Right cardiac atrium (tissue), 5 donors: ENCODE results near the gene SLC7A14. TPM values are rescaled to one million over a fixed set of nuclear protein-coding genes. Genes with fewer than 3 reads are reported as not detected.

ENCODE experiments used
- ATAC-seq, 2 donors: fragments of 200-7000 bp; cut with Tn5 transposase; one replicate each; pipeline versions ENCODE4 v1.8.0 to v1.9.1; 2020; ENCODE audit warnings: moderate library complexity in 2 of 2, mild to moderate bottlenecking in 1 of 2
- DNase-seq, 3 donors: peaks; one replicate each; pipeline ENCODE4 v3.0.0-alpha.2; 2020
- H3K27ac ChIP-seq: one replicate; pipeline ENCODE4 v1.5.1; 2013; ENCODE audit warnings: mild to moderate bottlenecking, low read length, control low read depth, moderate library complexity
- H3K27me3 ChIP-seq: one replicate; pipeline ENCODE4 v1.6.1; 2013; ENCODE audit not compliant: control insufficient read depth, insufficient read depth
- H3K4me1 ChIP-seq: one replicate; pipeline ENCODE4 v1.6.1; 2013; ENCODE audit warnings: low read length; ENCODE audit not compliant: control insufficient read depth, insufficient read depth
- H3K4me3 ChIP-seq: one replicate; pipeline ENCODE4 v1.5.1; 2013; ENCODE audit warnings: low read length, control low read depth
- H3K9me3 ChIP-seq: one replicate; pipeline ENCODE4 v1.6.1; 2013; ENCODE audit warnings: low read length; ENCODE audit not compliant: control insufficient read depth
- WGBS: extraction: QIAGEN DNeasy Blood & Tissue Kit; methylation state at CpG from one replicate; pipeline ENCODE4 v1.1.7; 2013; 5-methylcytosine and 5-hydroxymethylcytosine counted together
- intact Hi-C, 4 donors: fragments of 100-400 bp; cut with DNase I; formaldehyde crosslinking; loops; one replicate each; pipeline versions ENCODE4 v1.11.0 to v1.14.0; 2022 to 2023
- polyA plus RNA-seq: library from polyadenylated mRNA; stranded (reverse); fragments of 200-250 nt; gene quantifications from one replicate; pipeline ENCODE4 v1.2.3, GENCODE V29; 2013
- total RNA-seq, 4 donors: library from RNA; stranded (reverse); fragmentation: NEBNext Ultra II Directional; extraction: Animal tissue kit (Norgen Biotek cat#: 25700); gene quantifications; one replicate each; pipeline ENCODE4 v1.2.1, GENCODE V29; 2021
- donor health status: healthy with polysubstance abuse.
- donor health status: DM: no; HTN: yes; CAD: no.
- donor health status: DM: no; HTN: no; CAD: no.
- donor health status: DM: no; HTN: yes; CAD: no; lungs with severe emphysema.
- donor health status: DM: yes; HTN: yes; CAD: no.

SLC7A14 gene
- total and polyA plus RNA-seq, 5 donors = 0.05 to 0.06 TPM; not detected in 3

GRCh38 chr3:170469151-170470062, 116.5 kb downstream of the SLC7A14 start:
- Histone ChIP-seq H3K4me1 (no peaks in the 10 kb centered on the region), H3K27ac (no peak overlapping the region), H3K9me3 (no peaks in the 10 kb centered on the region), H3K4me3 (no peak overlapping the region), H3K27me3 (no peaks in the 10 kb centered on the region)
- no peak for DNase-seq
- ATAC-seq = no peak
- 64% methylated on average over 5 of the region's 5 CpGs for WGBS
- intact Hi-C loops = no loop called here

DNA sequence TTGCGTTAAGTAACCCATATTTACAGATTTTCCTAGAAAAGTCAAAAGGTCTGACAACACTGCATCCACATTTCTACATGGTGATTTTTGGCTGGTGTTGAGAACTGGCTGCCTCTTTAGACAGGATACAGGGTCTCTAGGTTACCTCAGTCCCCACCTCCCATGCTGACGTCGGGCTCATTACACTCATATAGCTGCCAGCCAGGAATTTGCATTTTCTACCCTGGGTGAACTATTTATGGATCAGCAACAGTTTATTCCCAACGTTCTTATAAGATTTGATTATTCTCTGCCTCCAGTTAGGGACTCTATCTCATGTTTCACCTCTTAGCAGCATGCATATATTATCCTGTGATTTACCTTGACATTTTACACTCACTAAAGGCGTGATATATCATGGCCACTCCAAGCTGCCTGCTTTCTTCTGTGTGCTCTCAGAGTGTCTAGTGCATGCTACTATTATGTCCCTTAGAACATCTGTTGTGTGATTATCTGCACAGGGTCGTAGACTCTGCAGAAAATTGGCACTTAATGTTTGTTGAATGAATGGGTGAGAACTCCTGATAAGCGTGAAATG, 118.2 kb downstream of the SLC7A14 start:
- intact Hi-C loops = no loop called here
- DNase-seq (no peak), ATAC-seq (no peak)
- no peak overlapping the region for H3K4me3 ChIP-seq
- H3K4me1 ChIP-seq = no peaks in the 10 kb centered on the region
- H3K27me3 ChIP-seq = no peaks in the 10 kb centered on the region
- 57% methylated on average over 7 of the region's 7 CpGs for WGBS
- no peaks in the 10 kb centered on the region for H3K9me3 ChIP-seq
- no peak overlapping the region for H3K27ac ChIP-seq

DNA sequence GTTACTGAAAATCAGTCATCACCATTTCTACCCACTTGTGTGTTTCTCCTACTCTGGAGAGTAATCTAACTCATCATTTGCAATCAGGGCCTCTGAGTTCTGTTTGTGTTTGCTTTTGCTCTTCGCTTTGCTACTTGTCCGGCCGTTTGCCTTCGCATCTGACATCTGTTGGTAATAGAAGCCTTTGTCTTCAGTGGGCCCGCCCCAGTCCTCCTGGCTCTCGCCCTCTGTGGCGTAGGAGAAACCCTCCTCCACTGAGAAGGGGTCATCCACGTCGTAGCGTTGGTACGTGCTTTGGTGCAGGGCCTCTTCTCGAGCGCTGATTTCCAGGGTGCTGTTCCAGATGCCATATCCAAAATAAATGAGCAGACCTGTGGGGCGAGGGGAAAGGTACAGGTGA, 118.9 kb downstream of the SLC7A14 start:
- Histone ChIP-seq H3K27ac (no peak overlapping the region), H3K9me3 (no peaks in the 10 kb centered on the region), H3K27me3 (no peaks in the 10 kb centered on the region), H3K4me1 (no peaks in the 10 kb centered on the region), H3K4me3 (no peak overlapping the region)
- DNase-seq = peak in 1 of 3 donors; percentile 27
- no peak for ATAC-seq
- intact Hi-C loops = no loop called here
- 79% methylated on average over 14 of the region's 14 CpGs for WGBS

DNA sequence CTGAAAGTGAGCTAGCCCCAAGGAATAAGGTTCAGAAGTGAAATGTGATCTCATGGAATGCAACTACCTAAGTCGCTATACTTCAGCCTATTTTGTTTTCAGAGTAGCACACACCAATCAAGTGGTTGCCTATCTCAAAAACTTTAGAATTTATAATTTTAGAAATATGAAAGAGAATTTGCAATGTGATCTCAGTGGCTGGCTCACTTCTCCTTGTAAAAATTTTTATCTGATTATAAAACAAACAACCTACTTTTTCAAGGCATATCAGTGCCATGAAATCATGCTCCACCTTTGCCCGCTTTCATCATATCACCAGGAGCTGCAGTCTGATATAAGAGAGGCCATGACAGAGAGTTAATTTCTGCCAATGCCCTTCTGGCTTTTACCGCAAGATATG, 119.9 kb downstream of the SLC7A14 start:
- intact Hi-C loops = no loop called here
- Histone ChIP-seq H3K4me3 (no peak overlapping the region), H3K4me1 (no peaks in the 10 kb centered on the region), H3K27ac (no peak overlapping the region), H3K9me3 (no peaks in the 10 kb centered on the region), H3K27me3 (no peaks in the 10 kb centered on the region)
- ATAC-seq (no peak), DNase-seq (no peak)
- WGBS = 73% methylated on average over 3 of the region's 3 CpGs

GRCh38 chr3:170463011-170463410, 122.9 kb downstream of the SLC7A14 start:
- ATAC-seq (no peak), DNase-seq (no peak)
- 68% methylated on average over 4 of the region's 4 CpGs for WGBS
- no peaks in the 10 kb centered on the region for H3K27me3 ChIP-seq
- no peaks in the 10 kb centered on the region for H3K9me3 ChIP-seq
- H3K4me1 ChIP-seq = no peaks in the 10 kb centered on the region
- H3K4me3 ChIP-seq = no peak overlapping the region
- H3K27ac ChIP-seq = no peak overlapping the region
- intact Hi-C loops = no loop called here

DNA sequence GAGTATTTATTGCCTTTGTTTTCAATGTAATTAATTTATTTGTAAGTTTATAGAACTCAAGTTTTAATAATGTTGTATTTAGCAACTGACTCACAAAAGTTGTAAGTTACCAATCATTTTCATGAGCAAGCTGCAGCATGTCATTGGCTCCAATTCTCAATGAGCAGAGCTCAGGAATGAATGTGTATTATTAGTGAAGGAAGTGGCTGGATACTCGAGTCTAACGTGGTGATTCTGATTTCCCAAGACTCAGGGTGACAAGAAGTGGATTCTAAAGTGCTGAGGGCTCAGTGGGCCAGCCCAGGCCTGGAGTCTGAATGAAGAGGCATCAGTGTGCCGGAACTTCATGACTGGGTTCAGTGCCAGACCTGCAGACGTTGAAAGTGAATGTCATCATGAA, 127.6 kb downstream of the SLC7A14 start:
- ATAC-seq = no peak
- WGBS = 45% methylated on average over 4 of the region's 4 CpGs

DNA sequence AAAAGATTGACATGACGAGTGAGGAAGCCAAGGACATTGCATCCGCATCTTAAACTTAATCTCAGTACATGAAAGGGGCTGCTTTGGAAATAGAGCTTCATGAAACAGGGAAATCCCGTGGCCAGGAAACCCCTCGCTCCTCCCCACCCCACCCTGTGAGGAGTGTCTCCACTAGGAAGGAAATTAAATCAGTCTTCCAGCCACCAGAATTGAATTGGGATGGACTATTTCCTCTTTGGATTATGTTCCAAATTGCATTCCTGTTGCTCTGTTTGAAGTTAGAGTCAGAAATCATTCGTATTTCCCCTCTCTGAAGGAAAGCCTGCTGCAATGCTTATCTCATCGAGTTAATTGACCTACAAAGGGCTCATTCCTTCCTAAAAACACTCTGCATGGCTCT, 131.4 kb downstream of the SLC7A14 start:
- Histone ChIP-seq H3K27ac (no peak overlapping the region), H3K4me1 (no peaks in the 10 kb centered on the region), H3K27me3 (no peaks in the 10 kb centered on the region), H3K4me3 (no peak overlapping the region), H3K9me3 (no peaks in the 10 kb centered on the region)
- 48% methylated on average over 6 of the region's 6 CpGs for WGBS
- intact Hi-C loops = no loop called here
- ATAC-seq = peak; percentile 56 to 90
- DNase-seq = peak in 1 of 3 donors; percentile 26

More for the DNA sequence above, 127.6 kb downstream of the SLC7A14 start:
- Histone ChIP-seq H3K4me1 (no peaks in the 10 kb centered on the region), H3K27ac (no peak overlapping the region), H3K27me3 (no peaks in the 10 kb centered on the region), H3K9me3 (no peaks in the 10 kb centered on the region), H3K4me3 (no peak overlapping the region)
- intact Hi-C loops = no loop called here
- DNase-seq = no peak

DNA sequence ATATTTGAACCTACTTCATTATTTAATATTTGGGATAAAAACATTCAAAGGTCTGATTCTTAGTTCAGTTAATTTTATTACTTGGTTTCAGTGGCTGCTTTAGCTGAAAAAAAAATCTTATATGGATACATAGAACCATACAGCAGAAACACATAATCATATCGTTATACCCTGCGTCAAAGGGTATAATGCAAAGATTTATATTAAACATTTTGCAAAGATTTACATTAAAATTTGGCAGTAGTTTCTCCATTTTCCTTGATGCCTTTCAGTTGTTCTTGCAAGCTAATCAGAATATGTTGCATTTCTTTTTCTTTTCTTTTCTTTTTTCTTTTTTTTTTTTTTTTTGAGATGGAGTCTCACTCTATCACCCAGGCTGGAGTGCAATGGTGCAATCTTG, 135.8 kb downstream of the SLC7A14 start:
- ATAC-seq = no peak
- Histone ChIP-seq H3K27ac (no peak overlapping the region), H3K9me3 (no peaks in the 10 kb centered on the region), H3K4me1 (no peaks in the 10 kb centered on the region), H3K4me3 (no peak overlapping the region), H3K27me3 (no peaks in the 10 kb centered on the region)
- intact Hi-C loops = no loop called here
- no peak for DNase-seq
- 97% methylated on average over 2 of the region's 2 CpGs for WGBS

DNA sequence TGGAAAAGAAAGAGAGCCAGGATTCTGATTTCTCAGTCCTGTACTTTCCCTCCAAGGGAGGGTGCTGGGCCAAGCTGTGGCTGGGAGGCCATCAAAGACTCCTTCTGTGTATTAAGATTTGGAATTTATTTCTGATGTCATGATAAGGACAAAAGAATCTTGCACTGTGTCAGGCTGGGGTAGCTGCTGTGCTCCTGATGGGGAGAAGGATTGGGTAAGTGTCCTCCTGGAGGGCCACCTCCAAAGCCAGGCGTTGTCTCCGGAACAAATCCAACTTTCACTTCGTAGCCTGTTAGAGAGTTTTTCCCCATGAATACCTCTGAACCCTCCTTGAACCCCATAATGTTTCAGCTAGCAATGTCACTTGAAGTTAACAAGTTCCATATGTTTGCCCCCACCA, 137.3 kb downstream of the SLC7A14 start:
- Histone ChIP-seq H3K4me1 (no peaks in the 10 kb centered on the region), H3K27me3 (no peaks in the 10 kb centered on the region), H3K27ac (no peak overlapping the region), H3K4me3 (no peak overlapping the region), H3K9me3 (no peaks in the 10 kb centered on the region)
- ATAC-seq (peak in 1 of 2 donors; percentile 19), DNase-seq (no peak)
- intact Hi-C loops = no loop called here
- 85% methylated on average over 3 of the region's 3 CpGs for WGBS

DNA sequence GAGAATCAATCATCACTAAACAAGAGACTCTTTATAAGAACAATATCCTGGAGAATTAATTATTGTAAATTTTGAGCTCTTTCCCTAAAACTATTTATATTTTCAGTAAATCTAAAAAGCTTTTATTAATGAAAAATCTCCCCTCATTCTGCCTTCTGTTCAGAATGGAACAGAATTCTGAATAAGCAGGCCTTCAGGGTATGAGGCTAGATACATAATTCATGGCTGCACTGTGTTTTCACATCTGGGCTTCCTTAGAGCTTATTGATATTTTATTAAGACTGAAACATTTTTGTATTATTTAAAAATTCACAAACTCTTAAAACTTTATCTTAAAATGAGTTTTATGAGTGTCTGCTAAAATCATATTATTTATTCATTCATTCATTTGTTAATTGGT, 142.4 kb downstream of the SLC7A14 start:
- DNase-seq (no peak), ATAC-seq (no peak)
- intact Hi-C loops = no loop called here
- Histone ChIP-seq H3K9me3 (no peaks in the 10 kb centered on the region), H3K4me3 (no peak overlapping the region), H3K4me1 (no peaks in the 10 kb centered on the region), H3K27ac (no peak overlapping the region), H3K27me3 (no peaks in the 10 kb centered on the region)

GRCh38 chr3:170442947-170443346, 142.9 kb downstream of the SLC7A14 start:
- no peak for DNase-seq
- H3K4me3 ChIP-seq = no peak overlapping the region
- H3K4me1 ChIP-seq = no peaks in the 10 kb centered on the region
- intact Hi-C loops = no loop called here
- no peaks in the 10 kb centered on the region for H3K9me3 ChIP-seq
- H3K27me3 ChIP-seq = no peaks in the 10 kb centered on the region
- ATAC-seq = no peak
- H3K27ac ChIP-seq = no peak overlapping the region
